Endothelial cell of umbilical vein (primary cell): ENCODE data around the gene ZNF316. TPM values are rescaled to one million over a fixed set of nuclear protein-coding genes. Genes with fewer than 3 reads are reported as not detected.

Source experiments
- BruUV-seq: library from RNA; stranded (reverse); fragments of 400-500 nt; replicated peaks from 2 replicates; lab custom pipeline; 2021; lab: Mats Ljungman, UMichigan
- CTCF ChIA-PET: fragments of 300-600, 350-600 bp; sonication (Branson Sonifier 250); formaldehyde crosslinking; loops from one replicate; lab custom pipeline; 2021; ENCODE audit warnings: antibody characterized with exemption, inconsistent platforms; lab: Charles Lee
- POLR2A ChIA-PET: fragments of 300-600, 350-600 bp; sonication (Branson Sonifier 250); formaldehyde crosslinking; loops from one replicate; lab custom pipeline; 2021; ENCODE audit warnings: antibody characterized with exemption, inconsistent platforms; lab: Charles Lee
- DNase-seq: peaks from one replicate; pipeline ENCODE4 v3.0.0-alpha.2; 2011; ENCODE audit warnings: low read depth, low spot score
- FAIRE-seq: peaks from 2 replicates; lab custom pipeline; 2011; peaks lifted over from hg19 to GRCh38; lab: Jason Lieb, UNC
- H2AFZ ChIP-seq: 2 replicates; pipeline ENCODE4 v1.6.0; 2012; ENCODE audit warnings: low read depth, low read length, control low read depth, inconsistent platforms
- H3K27ac ChIP-seq: 2 replicates; pipeline ENCODE4 v1.5.1; 2011; ENCODE audit warnings: low read depth, mild to moderate bottlenecking, control low read depth, low read length, moderate library complexity; ENCODE audit not compliant: insufficient read depth
- H3K27me3 ChIP-seq, 2 experiments: 2 replicates each; pipeline versions ENCODE4 v1.6.0 to v1.6.1; 2011; ENCODE audit warnings: low read length in 2 of 2, mixed read lengths in 1 of 2; ENCODE audit not compliant: control insufficient read depth in 2 of 2, insufficient read depth in 2 of 2
- H3K36me3 ChIP-seq, 2 experiments: 2 replicates in 1 of 2; 3 replicates in 1 of 2; pipeline ENCODE4 v1.5.1; 2011; ENCODE audit warnings: low read length in 2 of 2, mild to moderate bottlenecking in 1 of 2, moderate library complexity in 1 of 2; ENCODE audit not compliant: control insufficient read depth in 2 of 2, insufficient read depth in 2 of 2; ENCODE audit errors: extremely low read depth in 1 of 2
- H3K4me1 ChIP-seq: 3 replicates; pipeline ENCODE4 v1.5.1; 2011; ENCODE audit warnings: mild to moderate bottlenecking, low read length; ENCODE audit not compliant: control insufficient read depth, insufficient read depth; ENCODE audit errors: extremely low read depth
- H3K4me2 ChIP-seq: 2 replicates; pipeline ENCODE4 v1.6.1; 2011; ENCODE audit warnings: low read length, control low read depth, mixed read lengths; ENCODE audit not compliant: insufficient read depth
- H3K4me3 ChIP-seq, 3 experiments: fragments of 200-600 bp in 1 of 3; sonication (generic), shearing (Covaris generic) in 1 of 3; replicated peaks in 1 of 3; 2 replicates each; pipeline ENCODE4 v1.5.1; 2011 to 2016; ENCODE audit warnings: control low read depth in 3 of 3, low read length in 3 of 3, mild to moderate bottlenecking in 2 of 3, inconsistent platforms in 1 of 3, low read depth in 1 of 3, moderate library complexity in 1 of 3; ENCODE audit not compliant: insufficient read depth in 1 of 3
- H3K79me2 ChIP-seq: 2 replicates; pipeline ENCODE4 v1.6.0; 2012; ENCODE audit warnings: low read length, inconsistent platforms; ENCODE audit not compliant: control insufficient read depth, insufficient read depth
- H3K9ac ChIP-seq: replicated peaks from 2 replicates; pipeline ENCODE3; 2011; ENCODE audit warnings: low read length, control low read depth; ENCODE audit not compliant: insufficient read depth; ENCODE audit errors: extremely low read depth
- H3K9me1 ChIP-seq: replicated peaks from 3 replicates; pipeline ENCODE4 v1.6.0; 2011; ENCODE audit warnings: mild to moderate bottlenecking, low read length; ENCODE audit not compliant: control insufficient read depth, insufficient read depth; ENCODE audit errors: extremely low read depth
- H3K9me3 ChIP-seq: replicated peaks from 2 replicates; pipeline ENCODE4 v1.5.1; 2012; ENCODE audit warnings: low read length, inconsistent platforms; ENCODE audit not compliant: control insufficient read depth, insufficient read depth
- H4K20me1 ChIP-seq: replicated peaks from 2 replicates; pipeline ENCODE3; 2011; ENCODE audit warnings: mild to moderate bottlenecking, low read length; ENCODE audit not compliant: control insufficient read depth, insufficient read depth; ENCODE audit errors: extremely low read depth
- EZH2 ChIP-seq: IDR thresholded peaks from 2 replicates; pipeline ENCODE4 v1.6.1; 2012; ENCODE audit warnings: borderline replicate concordance, low read depth, mild to moderate bottlenecking, moderate library complexity, low read length, inconsistent platforms; ENCODE audit not compliant: severe bottlenecking
- FOS ChIP-seq: IDR thresholded peaks from 2 replicates; pipeline ENCODE4 v1.6.1; 2011; ENCODE audit warnings: mild to moderate bottlenecking, low read length, moderate library complexity, borderline replicate concordance; ENCODE audit not compliant: insufficient read depth
- GATA2 ChIP-seq: IDR thresholded peaks from 2 replicates; pipeline ENCODE4 v1.7.0; 2011; ENCODE audit warnings: low read depth, mild to moderate bottlenecking, moderate library complexity, mixed read lengths, low read length; ENCODE audit not compliant: insufficient read length, insufficient read depth
- JUN ChIP-seq: IDR thresholded peaks from 2 replicates; pipeline ENCODE4 v1.6.1; 2011; ENCODE audit warnings: borderline replicate concordance, low read depth; ENCODE audit not compliant: insufficient read length, insufficient read depth
- MYC ChIP-seq: IDR thresholded peaks from one replicate; pipeline ENCODE4 v1.6.1; 2011; ENCODE audit warnings: mild to moderate bottlenecking, low read depth, low read length
- POLR2A ChIP-seq: IDR thresholded peaks from 2 replicates; pipeline ENCODE4 v1.6.1; 2012; ENCODE audit warnings: low read depth, mild to moderate bottlenecking, control low read depth, low read length
- POLR2AphosphoS5 ChIP-seq: IDR thresholded peaks from 2 replicates; pipeline ENCODE4 v1.6.1; 2012; ENCODE audit warnings: low read depth, mild to moderate bottlenecking, control low read depth, low read length, moderate library complexity; ENCODE audit not compliant: insufficient read depth
- dilution Hi-C: fragments of 300-500 bp; cut with MboI; formaldehyde crosslinking; loops from one replicate; pipeline ENCODE4 v1.15.0; 2019; ENCODE audit warnings: low sequenced_read_pairs; ENCODE audit not compliant: extremely low pct_ligation_motif_present
- intact Hi-C: fragments of 100-400 bp; cut with micrococcal nuclease; formaldehyde crosslinking; loops from one replicate; pipeline ENCODE4 v1.10.0; 2022
- polyA plus RNA-seq, 4 experiments: library from polyadenylated mRNA; depleted of rRNA in 3 of 4; stranded (reverse) in 3 of 4; unstranded in 1 of 4; fragments of >200 nt; gene quantifications; 2 replicates each; pipeline versions ENCODE4 v1.2.1 to v1.2.3, GENCODE V29; 2011 to 2012; ENCODE audit warnings: missing spikeins in 1 of 4
- total RNA-seq: library from RNA; stranded (reverse); gene quantifications from 2 replicates; pipeline ENCODE4 v1.2.3, GENCODE V29; 2021
- TF ChIP-seq, protein P1 (sequence below): IDR thresholded peaks from 2 replicates; pipeline ENCODE4 v1.6.1; 2011; ENCODE audit not compliant: insufficient read depth, insufficient read length

Gene ZNF316
- total and polyA plus RNA-seq, 2 donors (not counting 3 experiments of a cell fraction or from before 2014, with no cell fraction given), result 7.7 to 23.8 TPM

GRCh38 chr7:6641305-6642035, 4.4 kb downstream of the ZNF316 start:
- no TSS peak for BruUV-seq
- POLR2A ChIA-PET, result no interaction called here
- Histone ChIP-seq H3K36me3 (peaks cover 10 to 44% of the 10 kb centered on the region in 2 experiments), H3K4me3 (no peak overlapping the region), H3K27me3 (no peaks in the 10 kb centered on the region), H3K27ac (no peak overlapping the region), H3K9me3 (no peaks in the 10 kb centered on the region), H3K9me1 (no peaks in the 10 kb centered on the region), H2AFZ (no peak overlapping the region), H3K4me2 (no peak overlapping the region), H4K20me1 (no peaks in the 10 kb centered on the region), H3K79me2 (peaks cover 17% of the 10 kb centered on the region), H3K4me1 (peaks cover 5% of the 10 kb centered on the region), H3K9ac (no peak overlapping the region)
- dilution Hi-C loops, result no loop called here
- no peak for TF ChIP-seq GATA2
- TF ChIP-seq POLR2AphosphoS5, result no peak
- no peak for TF ChIP-seq JUN
- TF ChIP-seq EZH2, result no peak
- no peak for TF ChIP-seq FOS
- no peak for TF ChIP-seq POLR2A
- TF ChIP-seq MYC, result no peak
- TF ChIP-seq, protein P1, sequence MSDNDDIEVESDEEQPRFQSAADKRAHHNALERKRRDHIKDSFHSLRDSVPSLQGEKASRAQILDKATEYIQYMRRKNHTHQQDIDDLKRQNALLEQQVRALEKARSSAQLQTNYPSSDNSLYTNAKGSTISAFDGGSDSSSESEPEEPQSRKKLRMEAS, result no peak
- no peak for FAIRE-seq
- intact Hi-C loops, result no loop called here
- no peak for DNase-seq
- CTCF ChIA-PET, result no interaction called here
